ENCODE data around the gene DNAJB2.

Gene DNAJB2

GRCh38 chr2:219297766-219298456, 18.7 kb downstream of the DNAJB2 start:
- TF ChIP-seq CTCF (IDR thresholded peaks at IDR 0.05; ENCODE audit: extremely low read depth, missing control alignments) = no peak
- DNase-seq (ENCODE audit: low spot score) = no peak

GRCh38 chr2:219298759-219299371, 19.7 kb downstream of the DNAJB2 start:
- peak; percentile 94 for TF ChIP-seq CTCF (IDR thresholded peaks at IDR 0.05; ENCODE audit: extremely low read depth, missing control alignments)
- DNase-seq (ENCODE audit: low spot score) = peak; percentile 94

GRCh38 chr2:219299372-219299760, 20.2 kb downstream of the DNAJB2 start:
- DNase-seq (ENCODE audit: low spot score) = no peak
- TF ChIP-seq CTCF (IDR thresholded peaks at IDR 0.05; ENCODE audit: extremely low read depth, missing control alignments) = no peak

- no peak for DNase-seq (ENCODE audit: low spot score)
- no peak for TF ChIP-seq CTCF (IDR thresholded peaks at IDR 0.05; ENCODE audit: extremely low read depth, missing control alignments)
Observed at GRCh38 chr2:219300022-219300421, 20.9 kb downstream of the DNAJB2 start.

GRCh38 chr2:219302412-219302968, 23.3 kb downstream of the DNAJB2 start:
- DNase-seq (ENCODE audit: low spot score) = no peak
- TF ChIP-seq CTCF (IDR thresholded peaks at IDR 0.05; ENCODE audit: extremely low read depth, missing control alignments) = no peak

GRCh38 chr2:219304223-219304622, 25.1 kb downstream of the DNAJB2 start:
- DNase-seq (ENCODE audit: low spot score) = no peak
- TF ChIP-seq CTCF (IDR thresholded peaks at IDR 0.05; ENCODE audit: extremely low read depth, missing control alignments) = no peak

GRCh38 chr2:219306047-219306446, 26.9 kb downstream of the DNAJB2 start:
- no peak for TF ChIP-seq CTCF (IDR thresholded peaks at IDR 0.05; ENCODE audit: extremely low read depth, missing control alignments)
- no peak for DNase-seq (ENCODE audit: low spot score)

Measured in GM20000 (cell line).